Measurements from ENCODE around the gene BAHD1. TPM values are rescaled to one million over a fixed set of nuclear protein-coding genes. Genes with fewer than 3 reads are reported as not detected.

Gene BAHD1
- total and polyA plus RNA-seq, 5 donors from 2014 or later, result 1.3 to 32.9 (median 1.6) TPM

DNA sequence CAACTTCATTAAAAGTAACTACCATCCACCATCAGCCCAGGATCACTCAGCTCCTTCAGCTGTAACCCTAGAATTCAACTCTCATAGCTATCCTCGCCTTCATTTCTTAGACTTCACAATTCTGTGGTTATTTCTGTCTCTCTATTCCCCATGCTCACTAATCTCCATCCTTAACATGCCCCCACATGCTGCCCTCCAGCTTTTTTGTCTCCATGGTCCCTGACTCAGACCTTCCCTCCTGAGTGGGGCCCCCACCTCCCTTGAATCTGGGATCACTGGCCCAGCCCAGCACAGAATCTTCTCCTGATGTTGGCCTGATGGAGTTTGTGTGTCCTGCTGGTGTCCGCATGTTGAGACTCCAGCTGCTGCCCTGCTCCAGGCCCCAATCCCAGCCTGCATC, 71.7 kb downstream of the BAHD1 start:
- H3K27me3 Mint-ChIP-seq, result peaks cover 68% of the 10 kb centered on the region
- H3K4me3 Mint-ChIP-seq, result peak overlapping the region; percentile 47 to 74 (median 58)
- DNase-seq (no peak), ATAC-seq (ENCODE audit: low read depth in 2 of 2) (no peak)
- Histone ChIP-seq H3K4me3 (ENCODE audit: low read depth, low read length) (no peak overlapping the region), H3K36me3 (ENCODE audit: control insufficient read depth, insufficient read depth, low read length) (no peaks in the 10 kb centered on the region), H3K9me3 (ENCODE audit: control insufficient read depth in 2 of 2, low read length in 2 of 2) (no peaks in the 10 kb centered on the region), H3K4me1 (ENCODE audit: control insufficient read depth, insufficient read depth, low read length, poor library complexity, severe bottlenecking) (peaks cover 10% of the 10 kb centered on the region), H3K27ac (ENCODE audit: insufficient read depth, low read length, poor library complexity, severe bottlenecking) (no peak overlapping the region), H3K27me3 (ENCODE audit: control insufficient read depth, insufficient read depth, low read length) (peaks cover 37% of the 10 kb centered on the region)
- H3K9me3 Mint-ChIP-seq, result peaks cover 0 to 1% (median 0%) of the 10 kb centered on the region in 7 donors
- H3K4me1 Mint-ChIP-seq, result peaks cover 4 to 20% (median 11%) of the 10 kb centered on the region in 4 donors
- H3K36me3 Mint-ChIP-seq, result peaks cover 3% of the 10 kb centered on the region
- H3K27ac Mint-ChIP-seq, result no peak overlapping the region

GRCh38 chr15:40513609-40514008, 72.9 kb downstream of the BAHD1 start:
- H3K9me3 Mint-ChIP-seq, result peaks cover 0 to 1% (median 0%) of the 10 kb centered on the region in 7 donors
- Histone ChIP-seq H3K9me3 (ENCODE audit: control insufficient read depth in 2 of 2, low read length in 2 of 2) (no peaks in the 10 kb centered on the region), H3K4me3 (ENCODE audit: low read depth, low read length) (no peak overlapping the region), H3K36me3 (ENCODE audit: control insufficient read depth, insufficient read depth, low read length) (no peaks in the 10 kb centered on the region), H3K4me1 (ENCODE audit: control insufficient read depth, insufficient read depth, low read length, poor library complexity, severe bottlenecking) (peaks cover 10% of the 10 kb centered on the region), H3K27me3 (ENCODE audit: control insufficient read depth, insufficient read depth, low read length) (peaks cover 29% of the 10 kb centered on the region), H3K27ac (ENCODE audit: insufficient read depth, low read length, poor library complexity, severe bottlenecking) (no peak overlapping the region)
- H3K4me3 Mint-ChIP-seq, result no peak overlapping the region
- no peak overlapping the region for H3K27ac Mint-ChIP-seq
- H3K36me3 Mint-ChIP-seq, result peaks cover 3% of the 10 kb centered on the region
- peaks cover 4 to 20% (median 8%) of the 10 kb centered on the region in 4 donors for H3K4me1 Mint-ChIP-seq
- ATAC-seq (ENCODE audit: low read depth in 2 of 2) (no peak), DNase-seq (no peak)
- peaks cover 56% of the 10 kb centered on the region for H3K27me3 Mint-ChIP-seq

DNA sequence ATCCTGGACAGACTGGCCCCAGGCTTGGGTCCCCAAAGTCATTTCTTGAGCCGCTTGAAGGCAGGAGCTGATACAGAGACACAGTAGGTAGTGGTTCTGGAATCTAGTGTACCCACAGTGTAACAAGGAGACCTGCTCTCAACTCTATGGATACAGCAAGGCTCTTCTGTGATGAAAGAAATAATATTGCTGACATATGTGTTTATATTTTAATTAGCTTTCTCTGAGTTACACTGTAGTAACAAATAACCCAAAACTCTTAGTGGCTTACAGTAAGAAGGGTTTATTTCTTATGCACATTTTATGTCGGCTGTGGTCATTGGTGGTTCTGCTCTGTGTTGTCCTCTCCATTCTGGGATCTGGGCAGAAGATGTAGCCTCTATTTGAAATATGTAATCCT, 75.6 kb downstream of the BAHD1 start:
- no peak overlapping the region for H3K27ac ChIP-seq (ENCODE audit: insufficient read depth, low read length, poor library complexity, severe bottlenecking)
- H3K27me3 ChIP-seq (ENCODE audit: control insufficient read depth, insufficient read depth, low read length), result peaks cover 14% of the 10 kb centered on the region
- no peak overlapping the region for H3K4me3 Mint-ChIP-seq
- peaks cover 3% of the 10 kb centered on the region for H3K36me3 Mint-ChIP-seq
- H3K4me3 ChIP-seq (ENCODE audit: low read depth, low read length), result no peak overlapping the region
- DNase-seq (no peak), ATAC-seq (ENCODE audit: low read depth in 2 of 2) (no peak)
- peaks cover 9% of the 10 kb centered on the region for H3K4me1 ChIP-seq (ENCODE audit: control insufficient read depth, insufficient read depth, low read length, poor library complexity, severe bottlenecking)
- H3K9me3 Mint-ChIP-seq, result peaks cover 0 to 1% (median 0%) of the 10 kb centered on the region in 7 donors
- no peaks in the 10 kb centered on the region for H3K9me3 ChIP-seq (ENCODE audit: control insufficient read depth in 2 of 2, low read length in 2 of 2)
- no peaks in the 10 kb centered on the region for H3K36me3 ChIP-seq (ENCODE audit: control insufficient read depth, insufficient read depth, low read length)
- H3K27ac Mint-ChIP-seq, result no peak overlapping the region
- H3K4me1 Mint-ChIP-seq, result peaks cover 0 to 11% (median 7%) of the 10 kb centered on the region in 4 donors
- peaks cover 38% of the 10 kb centered on the region for H3K27me3 Mint-ChIP-seq

Other genes with a start within 250 kb of the BAHD1 start
- gene PAK6, start 201.9 kb upstream of the BAHD1 start, total RNA-seq, result not detected
- not detected for gene PAK6, start 201.9 kb upstream of the BAHD1 start, polyA plus RNA-seq
- gene ANKRD63, start 157.9 kb upstream of the BAHD1 start, total RNA-seq, result 0.35 TPM
- gene ANKRD63, start 157.9 kb upstream of the BAHD1 start, polyA plus RNA-seq, result not detected
- 305 TPM for gene PLCB2, start 133.0 kb upstream of the BAHD1 start, total RNA-seq
- gene PLCB2, start 133.0 kb upstream of the BAHD1 start, polyA plus RNA-seq, result 10 to 100 TPM; 17.3 to 24.6 (median 19.8) TPM
- gene INAFM2, start 117.3 kb upstream of the BAHD1 start, total RNA-seq, result 10.0 TPM
- 1 to 10 TPM in 3 of 4 donors, under 1 TPM in 1; 0.67 to 2.2 (median 1.7) TPM for gene INAFM2, start 117.3 kb upstream of the BAHD1 start, polyA plus RNA-seq
- gene CCDC9B, start 100.0 kb upstream of the BAHD1 start, total RNA-seq, result 3.7 TPM
- under 1 TPM in 1 of 4 donors, not detected in 3; 0.10 TPM for gene CCDC9B, start 100.0 kb upstream of the BAHD1 start, polyA plus RNA-seq
- not detected for gene PHGR1, start 89.9 kb upstream of the BAHD1 start, total RNA-seq
- gene PHGR1, start 89.9 kb upstream of the BAHD1 start, polyA plus RNA-seq, result not detected
- gene DISP2, start 82.7 kb upstream of the BAHD1 start, total RNA-seq, result 0.22 TPM
- under 1 TPM; 0.10 to 0.54 (median 0.21) TPM for gene DISP2, start 82.7 kb upstream of the BAHD1 start, polyA plus RNA-seq
- 10.5 TPM for gene KNSTRN, start 58.2 kb upstream of the BAHD1 start, total RNA-seq
- gene KNSTRN, start 58.2 kb upstream of the BAHD1 start, polyA plus RNA-seq, result 1 to 10 TPM; 3.3 to 6.1 (median 4.4) TPM
- 40.2 TPM for gene IVD, start 35.2 kb upstream of the BAHD1 start, total RNA-seq
- 10 to 100 TPM; 25.0 to 36.3 (median 32.4) TPM for gene IVD, start 35.2 kb upstream of the BAHD1 start, polyA plus RNA-seq
- gene CHST14, start 30.0 kb downstream of the BAHD1 start, total RNA-seq, result 6.3 TPM
- 1 to 10 TPM; 1.1 to 2.0 (median 1.4) TPM for gene CHST14, start 30.0 kb downstream of the BAHD1 start, polyA plus RNA-seq
- gene CCDC32, start 124.1 kb downstream of the BAHD1 start, total RNA-seq, result 30.6 TPM
- 10 to 100 TPM; 49.7 to 57.2 (median 53.9) TPM for gene CCDC32, start 124.1 kb downstream of the BAHD1 start, polyA plus RNA-seq
- 13.5 TPM for gene RPUSD2, start 128.3 kb downstream of the BAHD1 start, total RNA-seq
- 10 to 100 TPM; 21.2 to 27.7 (median 25.6) TPM for gene RPUSD2, start 128.3 kb downstream of the BAHD1 start, polyA plus RNA-seq
- 9.7 TPM for gene KNL1, start 153.3 kb downstream of the BAHD1 start, total RNA-seq
- 1 to 10 TPM in 2 of 4 donors, under 1 TPM in 2; 0.46 to 1.6 (median 1.2) TPM for gene KNL1, start 153.3 kb downstream of the BAHD1 start, polyA plus RNA-seq

Data from CD4-positive, CD25-positive, alpha-beta regulatory T cell (primary cell).